B cell (primary cell): ENCODE data around the gene CFAP20.

ENCODE experiments used
- CTCF ChIP-seq: fragments of 200-600 bp; IDR thresholded peaks from one replicate; pipeline ENCODE4 v1.8.0; 2022; ENCODE audit warnings: antibody characterized with exemption, mild to moderate bottlenecking
- EZH2 ChIP-seq: IDR thresholded peaks from 2 replicates; pipeline ENCODE4 v1.6.1; 2012; ENCODE audit warnings: borderline replicate concordance, low read depth, mild to moderate bottlenecking, moderate library complexity, low read length; ENCODE audit not compliant: insufficient read depth, poor library complexity, severe bottlenecking

GRCh38 chr16:58084635-58085034 is 44.5 kb downstream of the CFAP20 start:
- TF ChIP-seq CTCF (no peak), EZH2 (no peak)
